ENCODE results near the gene KCTD17. TPM values are rescaled to one million over a fixed set of nuclear protein-coding genes. Genes with fewer than 3 reads are reported as not detected.

Gene KCTD17
- total RNA-seq, 1 donor from 2014 or later: 17.5 TPM

DNA sequence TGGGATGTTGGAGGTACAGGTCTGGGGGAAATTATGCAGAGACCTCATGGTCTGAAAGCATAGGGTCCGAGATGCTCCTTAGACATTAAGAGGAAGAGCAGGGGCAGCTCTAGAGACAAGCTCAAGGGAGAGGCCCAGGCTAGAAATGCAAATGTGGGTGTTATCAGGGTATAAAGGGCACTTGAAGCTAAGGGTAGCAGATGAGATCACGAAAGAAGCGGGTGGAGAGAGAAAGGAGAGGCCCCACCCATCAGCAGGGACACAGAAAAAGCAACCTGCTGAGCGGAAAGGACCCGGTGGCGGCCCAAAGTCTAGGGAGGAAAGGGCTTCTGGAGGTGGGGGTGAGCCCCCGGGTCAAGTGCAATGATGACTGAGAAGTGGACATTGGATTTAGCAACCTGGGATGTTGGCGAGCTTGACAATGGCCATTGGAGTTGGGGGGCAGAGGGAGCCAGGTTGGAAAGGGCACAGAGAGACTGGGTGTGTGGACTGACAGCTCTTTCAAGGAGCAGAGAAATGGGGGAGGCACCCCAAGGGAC, 49.1 kb downstream of the KCTD17 start:
- Mint-ChIP-seq H3K9me3 (no peaks in the 10 kb centered on the region), H3K36me3 (no peaks in the 10 kb centered on the region), H3K27ac (no peak overlapping the region), H3K4me3 (peak overlapping the region; percentile 2), H3K27me3 (ENCODE audit: insufficient read depth, low read depth) (peaks cover 15% of the 10 kb centered on the region), H3K4me1 (peaks cover 27% of the 10 kb centered on the region)
- H3K36me3 ChIP-seq: no peaks in the 10 kb centered on the region
- no peak overlapping the region for H3K4me2 ChIP-seq
- H3F3A ChIP-seq (ENCODE audit: low read depth): peaks cover 22% of the 10 kb centered on the region
- no peaks in the 10 kb centered on the region for H3K79me2 ChIP-seq (ENCODE audit: low read depth)
- peaks cover 10% of the 10 kb centered on the region for H3K4me1 ChIP-seq
- H2AFZ ChIP-seq (replicated peaks): no peak overlapping the region
- no peaks in the 10 kb centered on the region for H3K9me3 ChIP-seq (ENCODE audit: low read depth)
- DNase-seq (ENCODE audit: low spot score): no peak
- H3K9ac ChIP-seq: no peak overlapping the region
- no peak overlapping the region for H3K27ac ChIP-seq
- TF ChIP-seq EZH2phosphoT487 (IDR thresholded peaks at IDR 0.05): no peak
- TF ChIP-seq, protein P1, sequence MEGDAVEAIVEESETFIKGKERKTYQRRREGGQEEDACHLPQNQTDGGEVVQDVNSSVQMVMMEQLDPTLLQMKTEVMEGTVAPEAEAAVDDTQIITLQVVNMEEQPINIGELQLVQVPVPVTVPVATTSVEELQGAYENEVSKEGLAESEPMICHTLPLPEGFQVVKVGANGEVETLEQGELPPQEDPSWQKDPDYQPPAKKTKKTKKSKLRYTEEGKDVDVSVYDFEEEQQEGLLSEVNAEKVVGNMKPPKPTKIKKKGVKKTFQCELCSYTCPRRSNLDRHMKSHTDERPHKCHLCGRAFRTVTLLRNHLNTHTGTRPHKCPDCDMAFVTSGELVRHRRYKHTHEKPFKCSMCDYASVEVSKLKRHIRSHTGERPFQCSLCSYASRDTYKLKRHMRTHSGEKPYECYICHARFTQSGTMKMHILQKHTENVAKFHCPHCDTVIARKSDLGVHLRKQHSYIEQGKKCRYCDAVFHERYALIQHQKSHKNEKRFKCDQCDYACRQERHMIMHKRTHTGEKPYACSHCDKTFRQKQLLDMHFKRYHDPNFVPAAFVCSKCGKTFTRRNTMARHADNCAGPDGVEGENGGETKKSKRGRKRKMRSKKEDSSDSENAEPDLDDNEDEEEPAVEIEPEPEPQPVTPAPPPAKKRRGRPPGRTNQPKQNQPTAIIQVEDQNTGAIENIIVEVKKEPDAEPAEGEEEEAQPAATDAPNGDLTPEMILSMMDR (IDR thresholded peaks at IDR 0.05): no peak
- peaks cover 19% of the 10 kb centered on the region for H3K27me3 ChIP-seq
- H3K4me3 ChIP-seq: no peak overlapping the region
- H4K20me1 ChIP-seq (ENCODE audit: low read depth): no peaks in the 10 kb centered on the region

DNA sequence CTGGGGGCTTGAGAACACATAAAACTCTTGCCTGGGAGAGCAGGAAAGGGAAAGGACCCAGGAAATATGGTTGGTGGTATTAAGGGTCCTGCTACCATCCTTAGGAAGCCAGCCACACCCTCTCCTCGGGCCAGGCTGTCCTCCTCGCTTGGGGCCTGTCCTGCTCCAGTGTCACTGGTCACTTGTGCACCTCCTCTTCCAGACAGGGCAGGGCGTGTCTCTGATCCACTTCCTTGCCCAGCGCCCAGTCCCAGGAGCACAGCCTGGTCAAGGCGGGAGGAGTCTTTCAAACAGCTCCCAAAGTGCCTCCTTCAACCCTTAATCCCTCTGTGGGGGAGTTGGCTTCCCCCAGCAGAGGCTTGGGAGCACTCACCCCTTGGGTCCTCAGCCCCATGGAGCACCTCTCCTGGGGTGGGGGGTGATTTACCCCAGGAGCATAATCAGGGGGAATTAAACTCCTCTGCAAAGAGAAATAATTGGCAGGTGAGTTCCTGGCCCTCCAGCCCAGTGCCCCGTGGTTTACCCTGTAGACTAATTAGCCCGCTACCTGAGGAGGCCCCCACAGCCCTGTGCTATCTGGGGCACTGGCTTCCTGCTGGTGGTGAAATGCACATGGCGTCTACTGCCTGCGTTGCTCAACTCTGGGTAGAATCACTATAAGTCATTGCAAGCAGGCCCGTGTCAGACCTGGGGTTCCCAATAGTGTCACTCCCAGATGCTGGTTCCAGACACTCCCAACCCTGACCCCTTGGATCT, 49.9 kb downstream of the KCTD17 start:
- Histone ChIP-seq H3K4me1 (peaks cover 10% of the 10 kb centered on the region), H3K9me3 (ENCODE audit: low read depth) (no peaks in the 10 kb centered on the region), H3K36me3 (no peaks in the 10 kb centered on the region), H3K79me2 (ENCODE audit: low read depth) (no peaks in the 10 kb centered on the region), H3K4me2 (no peak overlapping the region), H3K27me3 (peaks cover 11% of the 10 kb centered on the region), H4K20me1 (ENCODE audit: low read depth) (no peaks in the 10 kb centered on the region), H3F3A (ENCODE audit: low read depth) (peaks cover 22% of the 10 kb centered on the region), H3K9ac (no peak overlapping the region), H3K27ac (no peak overlapping the region), H3K4me3 (no peak overlapping the region), H2AFZ (replicated peaks) (no peak overlapping the region)
- DNase-seq (ENCODE audit: low spot score): no peak
- H3K27me3 Mint-ChIP-seq (ENCODE audit: insufficient read depth, low read depth): peaks cover 15% of the 10 kb centered on the region
- H3K4me1 Mint-ChIP-seq: peaks cover 27% of the 10 kb centered on the region
- TF ChIP-seq, protein P1 (IDR thresholded peaks at IDR 0.05): no peak
- TF ChIP-seq EZH2phosphoT487 (IDR thresholded peaks at IDR 0.05): no peak
- TF ChIP-seq EZH2 (IDR thresholded peaks at IDR 0.05): no peak
- no peak overlapping the region for H3K4me3 Mint-ChIP-seq
- no peaks in the 10 kb centered on the region for H3K9me3 Mint-ChIP-seq
- no peak overlapping the region for H3K27ac Mint-ChIP-seq
- no peaks in the 10 kb centered on the region for H3K36me3 Mint-ChIP-seq

DNA sequence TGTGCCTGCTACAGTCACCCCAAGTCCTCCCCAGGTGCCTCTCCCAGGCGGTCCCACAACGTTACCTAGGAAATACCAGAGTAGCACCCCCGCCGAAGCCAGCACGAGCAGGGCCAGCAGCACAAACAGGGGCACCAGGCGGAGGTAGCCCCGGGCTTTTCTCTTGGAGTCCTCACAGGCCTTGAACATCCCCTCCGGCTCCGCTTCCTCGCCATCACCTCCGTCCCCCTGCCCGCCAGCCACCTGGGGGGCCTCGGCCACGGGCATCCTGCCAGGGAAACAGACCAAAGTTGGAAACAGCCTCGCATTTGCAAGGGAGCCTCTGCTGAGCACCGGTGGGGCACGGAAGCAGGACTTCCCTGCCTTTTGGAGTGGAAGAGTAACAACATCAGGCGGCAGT, 51.6 kb downstream of the KCTD17 start:
- H3K36me3 Mint-ChIP-seq: no peaks in the 10 kb centered on the region
- no peak overlapping the region for H3K27ac ChIP-seq
- no peak overlapping the region for H3K4me3 ChIP-seq
- H3F3A ChIP-seq (ENCODE audit: low read depth): peaks cover 13% of the 10 kb centered on the region
- no peaks in the 10 kb centered on the region for H3K9me3 Mint-ChIP-seq
- no peak overlapping the region for H3K4me3 Mint-ChIP-seq
- H3K27me3 ChIP-seq: no peaks in the 10 kb centered on the region
- H3K9ac ChIP-seq: no peak overlapping the region
- H2AFZ ChIP-seq (replicated peaks): no peak overlapping the region
- no peak overlapping the region for H3K4me2 ChIP-seq
- H3K27ac Mint-ChIP-seq: no peak overlapping the region
- DNase-seq (ENCODE audit: low spot score): no peak
- H3K9me3 ChIP-seq (ENCODE audit: low read depth): no peaks in the 10 kb centered on the region
- peaks cover 22% of the 10 kb centered on the region for H3K27me3 Mint-ChIP-seq (ENCODE audit: insufficient read depth, low read depth)
- H3K4me1 Mint-ChIP-seq: peaks cover 29% of the 10 kb centered on the region
- no peaks in the 10 kb centered on the region for H4K20me1 ChIP-seq (ENCODE audit: low read depth)
- peaks cover 3% of the 10 kb centered on the region for H3K4me1 ChIP-seq
- TF ChIP-seq, protein P1 (IDR thresholded peaks at IDR 0.05): no peak
- H3K36me3 ChIP-seq: no peaks in the 10 kb centered on the region
- no peaks in the 10 kb centered on the region for H3K79me2 ChIP-seq (ENCODE audit: low read depth)
